Colonic mucosa (tissue), 4 donors: ENCODE data around the gene ABCG5. TPM values are rescaled to one million over a fixed set of nuclear protein-coding genes. Genes with fewer than 3 reads are reported as not detected.
A peak's percentile ranks its signal among the peaks of the same experiment; 100 is the strongest.

Source experiments
- DNase-seq: peaks from one replicate; pipeline ENCODE4 v3.0.0-alpha.2; 2020
- H3K27ac ChIP-seq: fragments of 200-600 bp; one replicate; pipeline ENCODE4 v1.8.0; 2021
- H3K27me3 ChIP-seq: fragments of 200-600 bp; one replicate; pipeline ENCODE4 v1.8.0; 2021
- H3K36me3 ChIP-seq: fragments of 200-600 bp; one replicate; pipeline ENCODE4 v1.8.0; 2021
- H3K4me1 ChIP-seq: fragments of 200-600 bp; one replicate; pipeline ENCODE4 v1.8.0; 2021; ENCODE audit warnings: mild to moderate bottlenecking
- H3K4me3 ChIP-seq: fragments of 200-600 bp; one replicate; pipeline ENCODE4 v1.8.0; 2021
- H3K9ac ChIP-seq, 2 donors: one replicate each; pipeline ENCODE4 v1.7.0; 2013; ENCODE audit warnings: control low read depth in 2 of 2, low read depth in 2 of 2, low read length in 2 of 2
- H3K9me3 ChIP-seq: fragments of 200-600 bp; one replicate; pipeline ENCODE4 v1.8.0; 2021
- intact Hi-C: fragments of 100-400 bp; cut with DNase I; formaldehyde crosslinking; loops from one replicate; pipeline ENCODE4 v1.14.1; 2022
- total RNA-seq, 2 donors: library from RNA; stranded (reverse); fragmentation: NEBNext Ultra II Directional in 1 of 2; extraction: Animal tissue kit (Norgen Biotek cat#: 25700) in 1 of 2; gene quantifications; one replicate each; pipeline ENCODE4 v1.2.1, GENCODE V29; 2021
- TF ChIP-seq, protein P1 (sequence below): fragments of 200-600 bp; IDR thresholded peaks from one replicate; pipeline ENCODE4 v1.8.0; 2022; ENCODE audit warnings: antibody characterized with exemption, mild to moderate bottlenecking
- donor health status: healthy.
- donor health status: DM: no; HTN: no; CAD: no.
- donor health status: DM: no; HTN: no; CAD: no.

The ABCG5 gene
- total RNA-seq, 2 donors from 2014 or later = 0.29 TPM; not detected in 1

- Histone ChIP-seq H3K4me1 (no peaks in the 10 kb centered on the region), H3K27me3 (no peaks in the 10 kb centered on the region), H3K9ac (no peak overlapping the region), H3K4me3 (no peak overlapping the region), H3K9me3 (no peaks in the 10 kb centered on the region), H3K27ac (no peak overlapping the region), H3K36me3 (no peaks in the 10 kb centered on the region)
- TF ChIP-seq, protein P1, sequence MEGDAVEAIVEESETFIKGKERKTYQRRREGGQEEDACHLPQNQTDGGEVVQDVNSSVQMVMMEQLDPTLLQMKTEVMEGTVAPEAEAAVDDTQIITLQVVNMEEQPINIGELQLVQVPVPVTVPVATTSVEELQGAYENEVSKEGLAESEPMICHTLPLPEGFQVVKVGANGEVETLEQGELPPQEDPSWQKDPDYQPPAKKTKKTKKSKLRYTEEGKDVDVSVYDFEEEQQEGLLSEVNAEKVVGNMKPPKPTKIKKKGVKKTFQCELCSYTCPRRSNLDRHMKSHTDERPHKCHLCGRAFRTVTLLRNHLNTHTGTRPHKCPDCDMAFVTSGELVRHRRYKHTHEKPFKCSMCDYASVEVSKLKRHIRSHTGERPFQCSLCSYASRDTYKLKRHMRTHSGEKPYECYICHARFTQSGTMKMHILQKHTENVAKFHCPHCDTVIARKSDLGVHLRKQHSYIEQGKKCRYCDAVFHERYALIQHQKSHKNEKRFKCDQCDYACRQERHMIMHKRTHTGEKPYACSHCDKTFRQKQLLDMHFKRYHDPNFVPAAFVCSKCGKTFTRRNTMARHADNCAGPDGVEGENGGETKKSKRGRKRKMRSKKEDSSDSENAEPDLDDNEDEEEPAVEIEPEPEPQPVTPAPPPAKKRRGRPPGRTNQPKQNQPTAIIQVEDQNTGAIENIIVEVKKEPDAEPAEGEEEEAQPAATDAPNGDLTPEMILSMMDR = no peak
- intact Hi-C loops = no loop called here
- no peak for DNase-seq
Measured at GRCh38 chr2:43824512-43824911, 14.1 kb downstream of the ABCG5 start.

GRCh38 chr2:43823751-43824150 is 14.9 kb downstream of the ABCG5 start:
- intact Hi-C loops = no loop called here
- H3K27ac ChIP-seq = no peak overlapping the region
- TF ChIP-seq, protein P1 = no peak
- no peak for DNase-seq
- H3K27me3 ChIP-seq = no peaks in the 10 kb centered on the region
- H3K36me3 ChIP-seq = no peaks in the 10 kb centered on the region
- no peaks in the 10 kb centered on the region for H3K9me3 ChIP-seq
- H3K4me1 ChIP-seq = no peaks in the 10 kb centered on the region
- H3K9ac ChIP-seq = no peak overlapping the region
- no peak overlapping the region for H3K4me3 ChIP-seq

DNA sequence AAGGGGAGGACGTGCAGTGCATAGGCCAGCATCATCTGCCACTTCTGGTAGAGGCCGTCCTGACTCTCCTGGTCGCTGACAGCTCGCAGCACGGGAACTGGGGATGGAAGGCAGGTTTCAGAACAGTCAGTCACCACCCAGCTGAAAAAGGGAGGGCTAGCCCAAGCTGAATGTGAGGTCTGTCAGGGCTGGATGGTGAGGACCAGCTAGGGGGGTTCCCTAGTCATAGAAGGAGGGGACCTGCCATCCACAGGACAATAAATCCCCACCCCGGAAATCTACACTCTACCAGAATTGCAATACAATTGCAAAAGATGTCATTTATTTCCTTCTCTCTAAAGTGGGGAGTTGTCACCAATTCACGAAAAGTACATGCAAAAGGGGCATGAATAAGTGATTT is 15.8 kb downstream of the ABCG5 start:
- Histone ChIP-seq H3K27ac (no peak overlapping the region), H3K4me1 (no peaks in the 10 kb centered on the region), H3K9me3 (no peaks in the 10 kb centered on the region), H3K9ac (no peak overlapping the region), H3K27me3 (no peaks in the 10 kb centered on the region), H3K36me3 (no peaks in the 10 kb centered on the region), H3K4me3 (no peak overlapping the region)
- TF ChIP-seq, protein P1 = no peak
- intact Hi-C loops = no loop called here
- DNase-seq = no peak

GRCh38 chr2:43819491-43820163 is 19.0 kb downstream of the ABCG5 start:
- intact Hi-C loops = no loop called here
- H3K4me3 ChIP-seq = no peak overlapping the region
- DNase-seq = peak; percentile 35
- H3K4me1 ChIP-seq = no peaks in the 10 kb centered on the region
- TF ChIP-seq, protein P1 = no peak
- no peaks in the 10 kb centered on the region for H3K9me3 ChIP-seq
- H3K9ac ChIP-seq = no peak overlapping the region
- H3K27ac ChIP-seq = peak overlapping the region; percentile 74
- no peaks in the 10 kb centered on the region for H3K27me3 ChIP-seq
- no peaks in the 10 kb centered on the region for H3K36me3 ChIP-seq

- Histone ChIP-seq H3K27ac (peak overlapping the region; percentile 74), H3K9me3 (no peaks in the 10 kb centered on the region), H3K9ac (no peak overlapping the region), H3K4me3 (no peak overlapping the region), H3K4me1 (no peaks in the 10 kb centered on the region), H3K36me3 (no peaks in the 10 kb centered on the region), H3K27me3 (no peaks in the 10 kb centered on the region)
- TF ChIP-seq, protein P1 = no peak
- peak; percentile 81 for DNase-seq
- intact Hi-C loops = no loop called here
Measured at GRCh38 chr2:43818761-43819160, 19.9 kb downstream of the ABCG5 start.
